ENCODE measurements around the gene IZUMO4.

The IZUMO4 gene

DNA sequence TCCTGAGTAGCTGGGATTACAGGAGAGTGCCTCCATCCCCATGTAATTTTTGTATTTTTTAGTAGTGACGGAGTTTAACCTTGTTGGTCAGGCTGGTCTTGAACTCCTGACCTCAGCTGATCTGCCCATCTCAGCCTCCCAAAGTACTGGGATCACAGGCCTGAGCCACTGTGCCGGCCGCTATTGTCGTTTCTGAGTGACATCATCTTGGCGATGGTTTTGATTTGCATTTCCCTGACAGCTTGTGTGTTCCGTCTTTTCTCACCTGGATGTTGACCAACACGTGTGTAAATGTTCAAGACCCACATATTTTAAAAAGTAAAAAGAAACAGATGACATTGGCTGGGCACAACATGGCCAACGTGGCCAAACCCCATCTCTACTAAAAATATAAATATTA, 32.9 kb upstream of the IZUMO4 start:
- H3F3A ChIP-seq (ENCODE audit: low read depth) = no peaks in the 10 kb centered on the region
- H3K9ac ChIP-seq (ENCODE audit: low read depth, low read length, poor library complexity, severe bottlenecking) = no peak overlapping the region
- TF ChIP-seq, protein P1, sequence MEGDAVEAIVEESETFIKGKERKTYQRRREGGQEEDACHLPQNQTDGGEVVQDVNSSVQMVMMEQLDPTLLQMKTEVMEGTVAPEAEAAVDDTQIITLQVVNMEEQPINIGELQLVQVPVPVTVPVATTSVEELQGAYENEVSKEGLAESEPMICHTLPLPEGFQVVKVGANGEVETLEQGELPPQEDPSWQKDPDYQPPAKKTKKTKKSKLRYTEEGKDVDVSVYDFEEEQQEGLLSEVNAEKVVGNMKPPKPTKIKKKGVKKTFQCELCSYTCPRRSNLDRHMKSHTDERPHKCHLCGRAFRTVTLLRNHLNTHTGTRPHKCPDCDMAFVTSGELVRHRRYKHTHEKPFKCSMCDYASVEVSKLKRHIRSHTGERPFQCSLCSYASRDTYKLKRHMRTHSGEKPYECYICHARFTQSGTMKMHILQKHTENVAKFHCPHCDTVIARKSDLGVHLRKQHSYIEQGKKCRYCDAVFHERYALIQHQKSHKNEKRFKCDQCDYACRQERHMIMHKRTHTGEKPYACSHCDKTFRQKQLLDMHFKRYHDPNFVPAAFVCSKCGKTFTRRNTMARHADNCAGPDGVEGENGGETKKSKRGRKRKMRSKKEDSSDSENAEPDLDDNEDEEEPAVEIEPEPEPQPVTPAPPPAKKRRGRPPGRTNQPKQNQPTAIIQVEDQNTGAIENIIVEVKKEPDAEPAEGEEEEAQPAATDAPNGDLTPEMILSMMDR (conservative IDR thresholded peaks at IDR 0.05; ENCODE audit: low read length) = no peak
- TF ChIP-seq EZH2phosphoT487 (IDR thresholded peaks at IDR 0.05; ENCODE audit: borderline replicate concordance) = no peak
- no peak overlapping the region for H3K4me2 ChIP-seq (ENCODE audit: low read depth, low read length, poor library complexity, severe bottlenecking)
- H3K4me3 ChIP-seq (ENCODE audit: low read length, poor library complexity, severe bottlenecking) = no peak overlapping the region
- no peaks in the 10 kb centered on the region for H3K36me3 ChIP-seq (ENCODE audit: insufficient read depth, low read length)
- H3K9me3 ChIP-seq (ENCODE audit: insufficient read depth, low read depth, low read length) = no peaks in the 10 kb centered on the region
- H4K20me1 ChIP-seq (ENCODE audit: insufficient read depth, low read length, poor library complexity, severe bottlenecking) = no peaks in the 10 kb centered on the region
- H2AFZ ChIP-seq (ENCODE audit: low read length) = no peak overlapping the region
- H3K79me2 ChIP-seq (ENCODE audit: insufficient read depth, low read length) = peaks cover 25% of the 10 kb centered on the region
- no peaks in the 10 kb centered on the region for H3K9me2 ChIP-seq (replicated peaks; ENCODE audit: low read depth, low read length)
- H3K27me3 ChIP-seq (ENCODE audit: insufficient read depth, low read length, poor library complexity, severe bottlenecking) = no peaks in the 10 kb centered on the region
- peaks cover 26% of the 10 kb centered on the region for H3K4me1 ChIP-seq (ENCODE audit: insufficient read depth, low read length, poor library complexity, severe bottlenecking)

DNA sequence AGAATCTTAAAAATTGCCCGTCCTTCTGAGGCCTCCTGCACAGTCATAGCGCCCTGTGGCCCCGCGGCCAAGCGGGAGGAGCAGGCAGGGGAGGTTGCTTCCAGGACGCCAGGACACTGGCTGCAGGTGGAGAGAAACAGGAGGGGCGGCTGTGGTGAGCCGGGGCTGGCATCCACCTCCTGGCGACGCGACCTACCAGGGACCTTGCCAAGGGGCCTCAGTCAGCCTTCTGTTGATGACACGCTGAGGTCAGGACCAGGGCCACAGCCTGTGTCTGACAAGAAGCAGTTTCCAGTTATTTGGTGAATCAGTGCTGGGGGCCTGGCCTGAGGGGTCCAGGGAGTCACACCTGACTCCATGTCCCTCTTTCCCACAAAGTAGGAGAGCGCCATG, 32.3 kb upstream of the IZUMO4 start:
- no peaks in the 10 kb centered on the region for H3K9me3 ChIP-seq (ENCODE audit: insufficient read depth, low read depth, low read length)
- H3K79me2 ChIP-seq (ENCODE audit: insufficient read depth, low read length) = peaks cover 20% of the 10 kb centered on the region
- no peaks in the 10 kb centered on the region for H3K9me2 ChIP-seq (replicated peaks; ENCODE audit: low read depth, low read length)
- H3K27me3 ChIP-seq (ENCODE audit: insufficient read depth, low read length, poor library complexity, severe bottlenecking) = no peaks in the 10 kb centered on the region
- no peak overlapping the region for H3K4me2 ChIP-seq (ENCODE audit: low read depth, low read length, poor library complexity, severe bottlenecking)
- H4K20me1 ChIP-seq (ENCODE audit: insufficient read depth, low read length, poor library complexity, severe bottlenecking) = no peaks in the 10 kb centered on the region
- no peak overlapping the region for H2AFZ ChIP-seq (ENCODE audit: low read length)
- H3K4me1 ChIP-seq (ENCODE audit: insufficient read depth, low read length, poor library complexity, severe bottlenecking) = peaks cover 25% of the 10 kb centered on the region
- no peak for TF ChIP-seq EZH2phosphoT487 (IDR thresholded peaks at IDR 0.05; ENCODE audit: borderline replicate concordance)
- TF ChIP-seq, protein P1 (conservative IDR thresholded peaks at IDR 0.05; ENCODE audit: low read length) = no peak
- no peaks in the 10 kb centered on the region for H3K36me3 ChIP-seq (ENCODE audit: insufficient read depth, low read length)
- H3K4me3 ChIP-seq (ENCODE audit: low read length, poor library complexity, severe bottlenecking) = no peak overlapping the region
- H3K9ac ChIP-seq (ENCODE audit: low read depth, low read length, poor library complexity, severe bottlenecking) = no peak overlapping the region
- H3F3A ChIP-seq (ENCODE audit: low read depth) = no peaks in the 10 kb centered on the region

DNA sequence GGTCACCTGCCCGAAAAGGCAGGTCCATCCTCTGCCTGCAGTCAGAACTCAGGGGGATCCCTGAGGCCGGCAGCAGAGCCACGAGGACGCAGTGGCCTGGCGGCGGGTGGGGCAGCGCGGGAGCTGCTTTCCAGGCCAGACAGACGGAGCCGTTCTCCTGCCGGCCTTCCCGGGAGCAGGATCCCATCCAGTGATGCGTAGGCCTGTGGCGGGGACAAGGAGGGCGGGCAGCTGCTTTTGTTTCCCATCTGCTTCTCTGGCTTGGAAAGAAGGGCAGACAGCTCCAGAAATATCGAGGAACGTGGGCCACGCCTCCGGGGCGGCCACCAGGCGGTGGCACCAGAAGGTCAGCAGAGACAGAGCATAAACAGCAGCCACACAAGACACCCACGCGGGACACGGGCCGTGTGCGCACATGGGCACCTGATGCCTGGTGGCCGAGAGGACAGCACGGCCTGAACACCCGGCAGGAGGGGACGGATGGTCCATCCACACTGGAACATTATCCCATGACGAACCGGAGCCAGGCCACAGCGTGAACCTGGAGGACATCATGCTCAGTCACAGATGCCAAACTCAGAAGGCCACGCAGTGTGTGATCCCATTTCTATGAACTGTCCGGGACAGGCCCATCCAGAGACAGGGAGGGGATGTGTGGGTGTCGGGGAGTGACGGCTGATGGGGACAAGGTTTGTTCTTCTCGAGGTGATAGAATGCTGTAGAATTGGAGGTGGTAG, 31.8 kb upstream of the IZUMO4 start:
- no peak overlapping the region for H3K9ac ChIP-seq (ENCODE audit: low read depth, low read length, poor library complexity, severe bottlenecking)
- H3K9me3 ChIP-seq (ENCODE audit: insufficient read depth, low read depth, low read length) = no peaks in the 10 kb centered on the region

More for the DNA sequence above, 31.8 kb upstream of the IZUMO4 start:
- H3K27me3 ChIP-seq (ENCODE audit: insufficient read depth, low read length, poor library complexity, severe bottlenecking) = no peaks in the 10 kb centered on the region
- no peaks in the 10 kb centered on the region for H4K20me1 ChIP-seq (ENCODE audit: insufficient read depth, low read length, poor library complexity, severe bottlenecking)
- no peaks in the 10 kb centered on the region for H3F3A ChIP-seq (ENCODE audit: low read depth)
- peaks cover 20% of the 10 kb centered on the region for H3K4me1 ChIP-seq (ENCODE audit: insufficient read depth, low read length, poor library complexity, severe bottlenecking)
- H3K4me2 ChIP-seq (ENCODE audit: low read depth, low read length, poor library complexity, severe bottlenecking) = no peak overlapping the region
- H3K9me2 ChIP-seq (replicated peaks; ENCODE audit: low read depth, low read length) = no peaks in the 10 kb centered on the region
- H3K79me2 ChIP-seq (ENCODE audit: insufficient read depth, low read length) = peaks cover 15% of the 10 kb centered on the region
- TF ChIP-seq, protein P1 (conservative IDR thresholded peaks at IDR 0.05; ENCODE audit: low read length) = no peak
- no peak for TF ChIP-seq EZH2phosphoT487 (IDR thresholded peaks at IDR 0.05; ENCODE audit: borderline replicate concordance)
- H2AFZ ChIP-seq (ENCODE audit: low read length) = no peak overlapping the region
- H3K36me3 ChIP-seq (ENCODE audit: insufficient read depth, low read length) = no peaks in the 10 kb centered on the region
- no peak overlapping the region for H3K4me3 ChIP-seq (ENCODE audit: low read length, poor library complexity, severe bottlenecking)

Data from Loucy (cell line).